Activated T-cell treated with anti-CD3 and anti-CD28 coated beads for 1 hour (primary cell): ENCODE results near the gene CCDC93.

Experiments
- DNase-seq: peaks from one replicate; pipeline ENCODE4 v3.0.0-alpha.2; 2020; ENCODE audit warnings: low read depth

CCDC93 gene

GRCh38 chr2:117989854-117990438 lies 23.9 kb downstream of the CCDC93 start:
- DNase-seq: no peak

DNA sequence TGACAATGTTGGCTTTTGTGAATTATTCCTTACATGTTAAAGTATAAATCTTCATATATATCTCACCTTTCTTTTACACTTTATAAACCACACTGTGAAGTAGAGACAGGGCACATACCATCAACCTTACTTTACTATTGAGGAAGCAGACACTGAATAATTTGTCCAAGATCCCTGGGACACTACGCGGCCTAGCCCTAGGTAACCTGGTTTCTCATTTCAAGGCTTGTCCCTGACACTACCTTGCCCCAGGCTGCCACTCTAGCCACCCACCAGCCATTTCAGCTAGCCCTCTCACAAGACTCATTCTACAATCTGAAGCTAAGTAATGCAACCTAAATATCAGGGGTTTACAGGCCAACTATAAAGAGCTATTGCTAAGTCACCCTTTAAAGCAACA lies 26.7 kb downstream of the CCDC93 start:
- no peak for DNase-seq

DNA sequence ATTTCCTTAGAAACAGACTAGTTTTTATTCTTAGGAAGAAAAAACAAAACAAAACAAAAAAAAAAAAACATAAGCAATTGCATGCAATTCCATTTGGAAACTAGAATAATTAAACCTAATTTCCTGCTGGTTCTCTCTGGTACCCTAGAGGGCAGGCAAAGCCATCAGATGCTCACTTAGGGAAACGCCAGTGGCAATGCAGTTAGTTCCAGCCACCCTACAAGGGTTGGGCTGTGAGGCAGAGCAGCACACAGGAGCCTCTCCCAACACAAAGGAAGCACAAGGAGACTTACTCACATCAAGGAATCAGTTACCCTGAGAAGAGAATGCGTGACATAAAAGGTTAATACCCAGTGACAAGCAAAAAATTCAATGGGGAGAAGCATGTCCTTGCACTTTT lies 28.8 kb downstream of the CCDC93 start:
- DNase-seq: no peak

DNA sequence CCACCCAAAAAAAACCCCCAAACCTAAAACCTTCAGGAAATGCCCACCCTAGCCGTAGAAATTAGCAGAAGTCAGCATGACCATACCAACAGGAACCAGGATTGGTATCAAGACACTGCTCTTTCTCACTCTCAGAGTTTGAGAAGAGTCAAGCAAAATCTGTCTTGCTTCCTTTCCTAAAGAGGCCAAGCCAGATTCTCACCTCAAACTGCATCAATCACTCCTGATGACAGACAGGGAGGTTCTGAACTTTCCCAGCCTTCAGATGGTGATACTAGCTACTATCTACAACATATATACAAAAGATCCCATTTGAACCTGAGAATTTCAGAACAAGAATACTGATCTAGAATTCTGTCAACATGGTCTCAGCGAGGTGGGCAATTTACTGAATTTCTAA lies 29.7 kb downstream of the CCDC93 start:
- DNase-seq: no peak

DNA sequence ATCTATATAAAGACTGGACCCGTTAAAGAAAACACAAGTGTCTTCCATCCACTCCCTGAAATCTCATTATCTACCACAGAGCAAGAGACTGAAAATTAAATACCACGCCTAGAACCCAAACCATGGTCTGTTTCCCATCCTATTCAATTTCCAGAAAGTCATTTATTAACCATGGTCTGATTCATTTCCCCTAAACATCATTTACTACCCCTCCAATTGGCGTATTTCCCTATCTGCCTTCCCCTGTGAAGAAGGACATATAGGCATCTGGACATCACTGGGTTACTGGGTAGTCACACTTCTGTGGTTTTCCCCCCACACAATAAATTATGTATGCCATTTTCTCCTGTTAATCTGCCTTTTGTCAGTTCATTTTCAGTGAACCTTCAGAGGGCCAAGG lies 30.8 kb downstream of the CCDC93 start:
- DNase-seq: no peak

DNA sequence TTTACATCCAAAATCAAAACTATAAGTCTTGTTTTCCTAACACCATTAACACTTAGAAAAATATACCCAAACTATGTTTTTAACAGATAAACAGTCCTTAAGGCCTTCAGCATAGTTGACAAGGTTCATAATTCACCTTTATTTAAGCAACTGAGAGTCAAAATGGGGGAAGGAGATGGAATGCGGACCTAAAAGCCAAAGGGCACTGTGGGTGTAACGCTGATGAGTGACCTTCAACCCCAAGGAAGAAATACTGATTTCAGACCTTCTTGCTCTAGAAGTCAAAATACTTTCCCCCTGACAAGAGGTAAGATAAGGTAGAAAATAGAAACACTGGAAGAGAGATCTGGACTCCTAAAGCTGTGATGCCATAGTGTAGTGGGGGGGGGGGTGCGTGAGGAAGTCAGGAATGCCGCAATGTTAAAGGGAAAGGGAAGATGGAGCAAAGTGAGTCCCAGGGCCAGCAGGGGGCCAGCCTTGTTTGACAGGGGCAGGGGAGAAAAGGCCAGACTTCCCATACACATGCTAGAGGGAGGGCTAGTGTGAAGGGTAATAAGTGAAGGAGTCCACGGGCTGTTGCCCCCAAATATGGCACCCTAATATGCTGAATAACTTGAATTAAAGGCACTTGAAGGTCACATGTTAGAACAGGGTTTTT lies 31.4 kb downstream of the CCDC93 start:
- no peak for DNase-seq

DNA sequence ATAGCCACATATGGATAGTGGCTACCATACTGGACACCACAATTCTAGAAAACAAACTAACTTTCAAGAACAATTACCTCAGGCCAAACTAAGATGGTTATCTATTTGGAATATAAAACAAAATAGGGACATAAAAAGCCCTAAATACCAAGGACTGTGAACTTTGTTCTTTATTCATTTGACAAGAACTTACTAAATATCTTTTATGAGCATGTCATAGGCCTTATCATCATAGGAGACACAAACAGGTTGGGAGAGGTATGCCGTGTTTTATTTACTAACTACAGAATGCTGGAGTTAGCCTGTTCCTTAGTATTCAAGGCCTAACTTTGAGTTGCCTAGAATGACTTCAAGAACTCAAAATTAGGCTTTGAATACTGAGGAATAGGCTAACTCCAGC lies 32.1 kb downstream of the CCDC93 start:
- DNase-seq: no peak

DNA sequence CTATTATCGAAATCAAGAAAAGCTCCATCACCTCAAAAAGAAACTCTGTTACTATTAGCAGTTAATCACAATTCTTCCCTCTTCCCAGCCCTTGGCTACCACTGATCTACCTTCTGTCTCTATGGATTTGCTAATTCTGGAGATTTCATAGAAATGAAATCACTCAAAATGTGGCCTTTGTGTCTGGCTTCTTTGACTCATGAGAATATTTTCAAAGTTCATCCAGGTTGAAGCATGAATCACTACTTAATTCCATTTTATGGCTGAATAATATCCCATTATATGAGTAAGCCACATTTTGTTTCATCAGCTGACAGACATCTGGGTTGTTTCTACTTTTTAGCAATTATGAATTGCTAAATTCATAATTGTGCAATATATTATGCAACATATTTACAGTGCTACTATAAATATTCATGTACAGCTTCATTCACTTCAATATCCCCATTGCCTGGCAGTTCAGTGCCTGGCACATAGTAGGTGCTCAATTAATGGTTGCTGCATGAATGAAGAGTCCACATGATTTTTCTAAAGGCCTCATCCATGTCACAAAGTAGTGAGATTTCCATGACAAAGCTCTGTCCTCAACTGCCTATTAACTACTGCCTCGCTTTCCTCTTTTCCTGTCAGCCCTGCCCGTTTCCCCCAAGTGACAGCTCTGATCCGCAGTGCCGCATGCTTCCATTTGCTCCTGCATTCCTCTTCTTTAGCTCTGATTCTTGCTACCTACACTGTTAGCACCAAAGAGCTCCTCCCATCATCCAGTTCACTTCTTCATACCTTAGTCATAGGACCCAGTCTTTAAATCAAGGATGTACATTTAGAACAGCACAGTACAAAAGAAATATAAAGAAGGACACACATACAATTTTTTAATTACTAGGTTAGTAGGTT lies 32.8 kb downstream of the CCDC93 start:
- no peak for DNase-seq

DNA sequence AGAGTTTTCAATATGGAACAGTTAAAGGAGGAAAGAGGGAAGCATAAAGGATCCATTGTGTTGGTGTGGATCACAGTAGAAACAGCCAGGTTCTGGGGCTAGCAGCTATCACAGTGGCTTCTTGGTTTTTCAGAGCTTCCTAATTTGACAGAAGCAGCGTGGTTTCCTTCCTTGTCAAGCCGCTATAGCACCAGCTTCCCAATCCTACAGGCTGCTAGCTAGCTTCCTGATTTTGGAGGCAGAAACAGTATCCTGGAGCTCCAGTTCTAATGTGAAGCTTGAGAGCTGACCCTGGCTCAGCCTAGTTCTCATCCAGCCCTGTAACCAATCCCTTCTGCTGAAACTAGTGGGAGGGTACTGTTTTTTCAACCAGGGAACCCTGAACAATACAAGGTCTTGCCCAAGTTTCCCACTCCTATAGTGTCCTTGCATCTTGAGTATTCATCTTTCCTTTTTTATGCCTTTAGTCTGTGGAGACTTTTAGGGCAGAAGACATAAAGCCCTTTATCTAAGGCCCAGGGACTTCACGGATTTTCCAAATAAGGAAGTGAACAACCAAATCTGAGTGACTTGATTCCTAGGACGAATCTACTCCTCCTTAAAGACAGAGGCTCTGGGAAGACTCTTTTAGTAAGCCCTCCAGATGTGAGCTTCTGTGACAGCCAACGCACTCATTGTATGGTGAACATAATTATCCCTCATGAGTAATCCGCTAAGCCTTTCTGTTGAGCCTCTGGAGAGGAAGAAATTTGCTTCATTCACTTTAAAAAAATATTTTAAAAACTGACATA lies 33.8 kb downstream of the CCDC93 start:
- no peak for DNase-seq

DNA sequence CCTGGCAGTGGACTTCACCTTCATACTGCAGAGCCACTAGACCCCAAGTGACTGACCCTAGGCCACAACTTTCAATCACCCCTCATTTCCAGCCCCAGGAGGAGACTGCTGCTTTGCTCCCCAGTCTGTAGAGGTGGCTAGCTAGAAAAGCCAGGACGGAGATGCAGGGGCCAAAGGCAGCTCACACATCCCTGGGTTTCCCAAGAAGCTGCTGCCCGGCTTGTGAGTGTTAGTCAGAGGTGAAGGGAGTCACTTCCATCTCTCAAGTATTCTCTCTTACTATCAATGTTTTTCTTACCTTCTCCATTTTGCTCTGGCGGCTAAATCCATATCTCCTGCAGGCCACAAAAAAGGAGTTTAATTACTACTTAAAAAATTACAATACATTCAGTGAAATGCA lies 36.2 kb downstream of the CCDC93 start:
- DNase-seq: no peak

DNA sequence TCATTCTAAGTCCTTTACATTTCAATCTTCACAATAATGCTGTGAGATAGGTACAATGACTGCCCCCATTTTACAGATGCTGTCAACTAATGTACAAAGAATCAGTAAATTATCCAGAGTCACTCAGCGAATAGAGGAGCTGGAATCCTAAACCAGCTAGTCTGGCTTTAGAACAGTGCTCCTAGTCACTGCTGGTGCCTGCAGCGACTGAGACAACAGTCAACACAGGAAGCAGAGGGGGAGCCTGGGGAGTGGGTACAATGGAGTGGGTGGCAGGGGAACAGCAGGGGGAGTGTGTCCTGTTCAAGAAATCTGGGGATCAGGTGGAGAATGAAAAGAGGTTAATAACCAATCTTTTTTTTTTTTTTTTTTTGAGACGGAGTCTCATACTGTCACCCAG lies 37.3 kb downstream of the CCDC93 start:
- no peak for DNase-seq

DNA sequence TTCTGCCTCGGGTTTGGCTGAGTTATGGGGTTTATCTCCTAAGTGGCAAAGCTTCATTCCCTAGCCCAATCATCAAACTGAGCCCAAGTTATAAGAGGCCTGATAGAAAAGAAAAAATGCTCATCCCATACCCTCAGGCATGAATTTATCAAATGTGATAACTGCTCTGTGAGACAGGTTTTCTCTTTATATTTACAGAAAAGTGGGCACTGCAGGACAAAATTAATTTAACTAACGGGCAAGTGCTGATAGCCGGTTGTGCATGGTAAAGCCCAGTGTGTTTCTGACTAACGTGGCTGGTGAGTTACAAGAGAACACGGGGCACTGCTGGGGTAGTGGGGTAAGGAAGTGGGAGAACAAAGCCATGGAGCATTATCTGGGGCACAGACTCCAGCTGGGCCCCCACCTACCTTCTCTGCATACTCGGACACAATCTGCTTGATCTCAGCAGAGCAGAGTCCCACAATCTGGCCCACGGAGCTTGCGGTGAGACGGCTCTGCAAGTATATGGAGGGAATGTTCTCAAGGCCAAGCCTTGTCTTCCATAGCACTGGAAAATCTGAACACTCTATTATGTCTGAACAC lies 40.3 kb downstream of the CCDC93 start:
- DNase-seq: no peak

DNA sequence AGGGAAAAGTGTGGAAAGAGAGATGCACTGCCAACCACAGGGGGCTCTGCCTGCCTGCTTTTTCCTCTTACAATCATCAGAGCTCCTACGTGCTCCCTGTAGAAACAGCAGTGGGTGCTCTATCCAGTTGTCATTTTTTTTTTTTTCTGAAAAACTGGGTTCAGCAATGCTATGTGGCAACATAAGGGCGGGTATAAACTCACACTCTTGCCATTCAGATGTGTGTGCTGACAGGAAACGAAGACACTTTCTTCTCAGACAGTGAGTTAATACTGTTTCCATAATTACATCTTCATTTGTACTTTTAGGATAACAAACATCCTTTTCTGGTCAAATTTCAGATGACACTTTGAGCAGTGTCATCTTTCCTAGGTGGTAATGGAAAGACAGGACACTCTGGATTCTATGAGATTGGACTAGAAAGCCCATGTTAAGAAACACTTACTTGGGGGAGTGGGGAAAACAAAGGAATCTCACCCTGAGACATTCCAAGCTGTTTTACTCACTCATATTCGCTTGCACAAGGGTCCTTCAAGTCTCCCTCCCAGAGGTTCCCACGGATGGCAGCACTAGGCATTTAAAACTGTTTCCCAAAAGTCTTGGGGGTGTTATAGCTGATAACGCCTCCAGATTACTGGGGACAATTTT lies 41.3 kb downstream of the CCDC93 start:
- DNase-seq: no peak

- no peak for DNase-seq
Measured at GRCh38 chr2:117968722-117969121, 45.1 kb downstream of the CCDC93 start.

DNA sequence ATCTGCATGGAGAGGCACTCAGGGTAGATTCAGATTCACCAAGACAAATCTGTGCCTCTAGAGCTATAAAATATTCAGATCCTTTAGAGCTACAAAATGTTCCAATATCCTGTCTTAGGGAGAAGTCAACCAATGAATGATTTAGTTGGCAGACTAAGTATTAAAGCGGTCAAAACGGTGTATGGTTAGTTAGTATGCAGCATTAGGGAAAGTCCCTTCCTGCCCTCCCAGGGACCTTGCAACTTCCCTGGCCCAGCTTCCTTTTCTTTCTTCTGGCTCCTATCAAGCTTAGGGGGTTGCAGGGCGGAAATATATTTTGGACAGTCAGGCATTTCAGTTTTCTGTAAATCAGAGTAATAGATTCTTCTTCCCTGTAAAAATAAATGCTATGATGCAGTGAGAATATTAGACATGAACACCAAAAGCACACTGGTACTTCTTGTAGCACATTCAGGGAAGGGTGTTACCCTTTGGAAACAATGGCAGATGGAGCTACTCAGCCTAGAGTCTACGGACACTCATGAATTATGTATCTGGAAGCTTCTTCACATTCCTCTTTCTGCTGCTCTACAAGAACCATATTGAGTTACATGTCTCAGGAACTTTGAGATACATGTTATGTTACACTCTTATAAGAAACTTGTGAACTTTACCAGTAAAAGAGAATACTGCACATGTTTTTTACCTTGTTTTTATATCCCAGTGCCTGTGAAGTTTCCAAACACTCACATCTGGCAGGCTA lies 45.7 kb downstream of the CCDC93 start:
- DNase-seq: no peak

DNA sequence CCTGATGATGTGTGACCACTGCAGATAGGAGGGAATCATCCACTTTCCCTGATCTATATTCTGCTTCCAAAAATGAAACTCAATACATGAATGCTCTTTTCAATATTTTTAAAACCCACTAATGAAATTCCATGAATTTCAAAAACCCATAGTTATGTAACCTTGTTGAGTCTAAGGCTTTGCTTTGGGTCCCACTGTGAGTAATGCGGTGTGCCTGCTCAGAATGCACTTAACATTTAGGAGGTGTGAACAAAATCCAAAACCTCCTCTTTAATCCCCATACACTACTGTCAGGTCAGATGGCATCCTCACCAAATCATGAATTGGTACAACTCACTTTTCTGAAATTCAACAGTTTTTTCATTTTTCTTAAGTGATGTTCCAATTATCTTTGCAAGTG lies 50.4 kb downstream of the CCDC93 start:
- DNase-seq: no peak

DNA sequence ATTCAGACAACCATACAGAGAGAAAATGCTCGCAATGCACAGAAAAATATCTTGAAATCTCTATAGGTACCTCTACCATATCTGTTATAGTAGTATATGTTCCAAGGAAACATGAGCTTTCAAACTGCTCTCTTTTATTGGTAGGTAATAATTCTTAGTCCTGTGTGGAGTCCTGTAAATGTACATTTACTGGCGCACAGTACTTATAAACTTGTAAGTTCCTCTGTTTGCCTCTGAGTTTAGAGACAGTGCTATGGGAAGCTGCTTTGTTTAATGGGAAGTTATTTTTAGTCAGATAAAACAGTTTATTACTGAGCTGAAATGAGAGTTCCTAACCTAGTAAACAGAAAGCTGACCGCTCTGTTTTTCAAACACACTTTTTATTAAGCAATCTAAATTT lies 52.7 kb downstream of the CCDC93 start:
- no peak for DNase-seq

GRCh38 chr2:117960231-117960630 lies 53.6 kb downstream of the CCDC93 start:
- no peak for DNase-seq

DNA sequence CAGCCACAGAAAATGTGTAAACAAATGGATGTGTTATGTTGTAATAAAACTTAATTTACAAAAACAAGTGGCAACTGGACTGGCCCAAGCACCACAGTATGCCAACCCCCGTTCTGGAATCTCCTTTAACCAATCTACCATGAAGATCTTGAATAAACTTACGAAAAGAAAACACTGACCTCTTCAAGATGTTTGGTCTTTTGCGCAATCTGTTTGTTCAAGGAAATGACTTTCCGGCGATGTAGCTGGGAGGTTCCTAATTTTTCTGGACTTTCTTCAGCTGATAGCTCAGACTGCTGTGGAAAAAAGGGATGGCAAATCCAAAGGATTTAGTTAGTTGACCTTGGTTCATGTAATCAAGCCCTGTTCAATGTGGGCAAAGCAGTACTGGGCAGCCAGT lies 55.7 kb downstream of the CCDC93 start:
- DNase-seq: no peak

- DNase-seq: no peak
Measured at GRCh38 chr2:117957616-117958015, 56.3 kb downstream of the CCDC93 start.
